ENCODE results near the gene PSD2. TPM values are rescaled to one million over a fixed set of nuclear protein-coding genes. Genes with fewer than 3 reads are reported as not detected.

PSD2 gene
- total and polyA plus RNA-seq, 2 of the 13 experiments (the other 11 are each of a cell fraction or from before 2014, with no cell fraction given) = 0.07 TPM; not detected in 1

DNA sequence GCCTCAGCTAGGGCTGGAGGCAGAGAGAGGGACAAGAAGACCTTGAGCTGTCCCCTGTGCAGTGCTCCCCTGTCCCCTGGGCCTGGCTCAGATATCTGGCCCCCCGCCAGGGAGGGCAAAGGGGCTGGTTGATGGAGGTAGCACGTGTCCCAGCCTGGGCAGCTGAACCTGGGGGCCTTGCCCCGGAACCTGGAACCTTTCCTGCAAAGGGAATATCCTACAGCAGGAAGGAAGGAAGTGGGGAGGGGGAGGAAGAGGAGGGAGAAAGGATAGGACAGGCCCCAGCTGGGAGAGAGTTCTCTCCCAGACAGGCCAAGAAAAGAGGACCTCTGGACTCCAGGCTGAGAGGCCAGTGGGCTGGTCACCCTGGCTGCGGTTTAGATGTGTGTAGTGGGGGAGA is 27.6 kb upstream of the PSD2 start (continued):
- TF ChIP-seq, protein P1, sequence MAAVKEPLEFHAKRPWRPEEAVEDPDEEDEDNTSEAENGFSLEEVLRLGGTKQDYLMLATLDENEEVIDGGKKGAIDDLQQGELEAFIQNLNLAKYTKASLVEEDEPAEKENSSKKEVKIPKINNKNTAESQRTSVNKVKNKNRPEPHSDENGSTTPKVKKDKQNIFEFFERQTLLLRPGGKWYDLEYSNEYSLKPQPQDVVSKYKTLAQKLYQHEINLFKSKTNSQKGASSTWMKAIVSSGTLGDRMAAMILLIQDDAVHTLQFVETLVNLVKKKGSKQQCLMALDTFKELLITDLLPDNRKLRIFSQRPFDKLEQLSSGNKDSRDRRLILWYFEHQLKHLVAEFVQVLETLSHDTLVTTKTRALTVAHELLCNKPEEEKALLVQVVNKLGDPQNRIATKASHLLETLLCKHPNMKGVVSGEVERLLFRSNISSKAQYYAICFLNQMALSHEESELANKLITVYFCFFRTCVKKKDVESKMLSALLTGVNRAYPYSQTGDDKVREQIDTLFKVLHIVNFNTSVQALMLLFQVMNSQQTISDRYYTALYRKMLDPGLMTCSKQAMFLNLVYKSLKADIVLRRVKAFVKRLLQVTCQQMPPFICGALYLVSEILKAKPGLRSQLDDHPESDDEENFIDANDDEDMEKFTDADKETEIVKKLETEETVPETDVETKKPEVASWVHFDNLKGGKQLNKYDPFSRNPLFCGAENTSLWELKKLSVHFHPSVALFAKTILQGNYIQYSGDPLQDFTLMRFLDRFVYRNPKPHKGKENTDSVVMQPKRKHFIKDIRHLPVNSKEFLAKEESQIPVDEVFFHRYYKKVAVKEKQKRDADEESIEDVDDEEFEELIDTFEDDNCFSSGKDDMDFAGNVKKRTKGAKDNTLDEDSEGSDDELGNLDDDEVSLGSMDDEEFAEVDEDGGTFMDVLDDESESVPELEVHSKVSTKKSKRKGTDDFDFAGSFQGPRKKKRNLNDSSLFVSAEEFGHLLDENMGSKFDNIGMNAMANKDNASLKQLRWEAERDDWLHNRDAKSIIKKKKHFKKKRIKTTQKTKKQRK (IDR thresholded peaks at IDR 0.05; ENCODE audit: low read length) = no peak
- TF ChIP-seq MIER2 (CRISPR knock-in tag; IDR thresholded peaks at IDR 0.05) (no peak), ZZZ3 (CRISPR knock-in tag; IDR thresholded peaks at IDR 0.05; ENCODE audit: borderline replicate concordance) (no peak), ZNF160 (CRISPR knock-in tag; IDR thresholded peaks at IDR 0.05) (no peak), CHCHD3 (CRISPR knock-in tag; IDR thresholded peaks at IDR 0.05) (no peak), ZNF101 (CRISPR knock-in tag; IDR thresholded peaks at IDR 0.05; ENCODE audit: borderline replicate concordance, low read depth) (no peak), HOXA5 (CRISPR knock-in tag; IDR thresholded peaks at IDR 0.05) (no peak), KDM3A (CRISPR knock-in tag; IDR thresholded peaks at IDR 0.05; ENCODE audit: low read depth) (no peak), ZNF17 (CRISPR knock-in tag; IDR thresholded peaks at IDR 0.05) (no peak), ZNF333 (CRISPR knock-in tag; IDR thresholded peaks at IDR 0.05; ENCODE audit: borderline replicate concordance) (no peak), WIZ (CRISPR knock-in tag; IDR thresholded peaks at IDR 0.05) (no peak), BCL6 (CRISPR knock-in tag; IDR thresholded peaks at IDR 0.05) (no peak), POLR2AphosphoS5 (IDR thresholded peaks at IDR 0.05; ENCODE audit: low read depth, low read length) (no peak), MTA3 (CRISPR knock-in tag; IDR thresholded peaks at IDR 0.05) (no peak), GABPA (IDR thresholded peaks at IDR 0.05; ENCODE audit: low read depth, low read length) (no peak), GABPA (CRISPR knock-in tag; IDR thresholded peaks at IDR 0.05; ENCODE audit: low read depth) (peak; percentile 77), PTBP1 (IDR thresholded peaks at IDR 0.05; ENCODE audit: low read depth, low read length, poor library complexity, severe bottlenecking) (no peak), TBX3 (IDR thresholded peaks at IDR 0.05; ENCODE audit: borderline replicate concordance) (no peak), ZNF235 (CRISPR knock-in tag; IDR thresholded peaks at IDR 0.05; ENCODE audit: borderline replicate concordance) (no peak), HNRNPUL1 (IDR thresholded peaks at IDR 0.05; ENCODE audit: low read depth, low read length) (no peak)
- TF ChIP-seq, protein P2, sequence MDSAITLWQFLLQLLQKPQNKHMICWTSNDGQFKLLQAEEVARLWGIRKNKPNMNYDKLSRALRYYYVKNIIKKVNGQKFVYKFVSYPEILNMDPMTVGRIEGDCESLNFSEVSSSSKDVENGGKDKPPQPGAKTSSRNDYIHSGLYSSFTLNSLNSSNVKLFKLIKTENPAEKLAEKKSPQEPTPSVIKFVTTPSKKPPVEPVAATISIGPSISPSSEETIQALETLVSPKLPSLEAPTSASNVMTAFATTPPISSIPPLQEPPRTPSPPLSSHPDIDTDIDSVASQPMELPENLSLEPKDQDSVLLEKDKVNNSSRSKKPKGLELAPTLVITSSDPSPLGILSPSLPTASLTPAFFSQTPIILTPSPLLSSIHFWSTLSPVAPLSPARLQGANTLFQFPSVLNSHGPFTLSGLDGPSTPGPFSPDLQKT (CRISPR knock-in tag; IDR thresholded peaks at IDR 0.05; ENCODE audit: borderline replicate concordance) = no peak
- TF ChIP-seq, protein P3, sequence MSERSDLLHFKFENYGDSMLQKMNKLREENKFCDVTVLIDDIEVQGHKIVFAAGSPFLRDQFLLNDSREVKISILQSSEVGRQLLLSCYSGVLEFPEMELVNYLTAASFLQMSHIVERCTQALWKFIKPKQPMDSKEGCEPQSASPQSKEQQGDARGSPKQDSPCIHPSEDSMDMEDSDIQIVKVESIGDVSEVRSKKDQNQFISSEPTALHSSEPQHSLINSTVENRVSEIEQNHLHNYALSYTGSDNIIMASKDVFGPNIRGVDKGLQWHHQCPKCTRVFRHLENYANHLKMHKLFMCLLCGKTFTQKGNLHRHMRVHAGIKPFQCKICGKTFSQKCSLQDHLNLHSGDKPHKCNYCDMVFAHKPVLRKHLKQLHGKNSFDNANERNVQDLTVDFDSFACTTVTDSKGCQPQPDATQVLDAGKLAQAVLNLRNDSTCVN (CRISPR knock-in tag; IDR thresholded peaks at IDR 0.05; ENCODE audit: borderline replicate concordance) = no peak; the same call in 1 of the 2 replicates
- TF ChIP-seq, protein P4, sequence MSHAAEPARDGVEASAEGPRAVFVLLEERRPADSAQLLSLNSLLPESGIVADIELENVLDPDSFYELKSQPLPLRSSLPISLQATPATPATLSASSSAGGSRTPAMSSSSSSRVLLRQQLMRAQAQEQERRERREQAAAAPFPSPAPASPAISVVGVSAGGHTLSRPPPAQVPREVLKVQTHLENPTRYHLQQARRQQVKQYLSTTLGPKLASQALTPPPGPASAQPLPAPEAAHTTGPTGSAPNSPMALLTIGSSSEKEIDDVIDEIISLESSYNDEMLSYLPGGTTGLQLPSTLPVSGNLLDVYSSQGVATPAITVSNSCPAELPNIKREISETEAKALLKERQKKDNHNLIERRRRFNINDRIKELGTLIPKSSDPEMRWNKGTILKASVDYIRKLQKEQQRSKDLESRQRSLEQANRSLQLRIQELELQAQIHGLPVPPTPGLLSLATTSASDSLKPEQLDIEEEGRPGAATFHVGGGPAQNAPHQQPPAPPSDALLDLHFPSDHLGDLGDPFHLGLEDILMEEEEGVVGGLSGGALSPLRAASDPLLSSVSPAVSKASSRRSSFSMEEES (CRISPR knock-in tag; IDR thresholded peaks at IDR 0.05) = peak; percentile 44; the same call in 1 of the 2 replicates
- TF ChIP-seq, protein P5, sequence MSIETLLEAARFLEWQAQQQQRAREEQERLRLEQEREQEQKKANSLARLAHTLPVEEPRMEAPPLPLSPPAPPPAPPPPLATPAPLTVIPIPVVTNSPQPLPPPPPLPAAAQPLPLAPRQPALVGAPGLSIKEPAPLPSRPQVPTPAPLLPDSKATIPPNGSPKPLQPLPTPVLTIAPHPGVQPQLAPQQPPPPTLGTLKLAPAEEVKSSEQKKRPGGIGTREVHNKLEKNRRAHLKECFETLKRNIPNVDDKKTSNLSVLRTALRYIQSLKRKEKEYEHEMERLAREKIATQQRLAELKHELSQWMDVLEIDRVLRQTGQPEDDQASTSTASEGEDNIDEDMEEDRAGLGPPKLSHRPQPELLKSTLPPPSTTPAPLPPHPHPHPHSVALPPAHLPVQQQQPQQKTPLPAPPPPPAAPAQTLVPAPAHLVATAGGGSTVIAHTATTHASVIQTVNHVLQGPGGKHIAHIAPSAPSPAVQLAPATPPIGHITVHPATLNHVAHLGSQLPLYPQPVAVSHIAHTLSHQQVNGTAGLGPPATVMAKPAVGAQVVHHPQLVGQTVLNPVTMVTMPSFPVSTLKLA (IDR thresholded peaks at IDR 0.05) = no peak

Data from HepG2 (cell line).